PC-9 (cell line): ENCODE measurements around the gene DDX39A.

Experiments
- EZH2 ChIP-seq: fragments of 200-600 bp; sonication (generic); IDR thresholded peaks from 2 replicates; pipeline ENCODE4 v1.8.0; 2017; ENCODE audit warnings: antibody characterized with exemption, low read depth
- TF ChIP-seq, protein P1 (sequence below): fragments of 200-600 bp; sonication (generic); conservative IDR thresholded peaks from 2 replicates; pipeline ENCODE4 v1.6.1; 2017; ENCODE audit warnings: mixed run types, antibody characterized with exemption, mild to moderate bottlenecking, moderate library complexity

DNA sequence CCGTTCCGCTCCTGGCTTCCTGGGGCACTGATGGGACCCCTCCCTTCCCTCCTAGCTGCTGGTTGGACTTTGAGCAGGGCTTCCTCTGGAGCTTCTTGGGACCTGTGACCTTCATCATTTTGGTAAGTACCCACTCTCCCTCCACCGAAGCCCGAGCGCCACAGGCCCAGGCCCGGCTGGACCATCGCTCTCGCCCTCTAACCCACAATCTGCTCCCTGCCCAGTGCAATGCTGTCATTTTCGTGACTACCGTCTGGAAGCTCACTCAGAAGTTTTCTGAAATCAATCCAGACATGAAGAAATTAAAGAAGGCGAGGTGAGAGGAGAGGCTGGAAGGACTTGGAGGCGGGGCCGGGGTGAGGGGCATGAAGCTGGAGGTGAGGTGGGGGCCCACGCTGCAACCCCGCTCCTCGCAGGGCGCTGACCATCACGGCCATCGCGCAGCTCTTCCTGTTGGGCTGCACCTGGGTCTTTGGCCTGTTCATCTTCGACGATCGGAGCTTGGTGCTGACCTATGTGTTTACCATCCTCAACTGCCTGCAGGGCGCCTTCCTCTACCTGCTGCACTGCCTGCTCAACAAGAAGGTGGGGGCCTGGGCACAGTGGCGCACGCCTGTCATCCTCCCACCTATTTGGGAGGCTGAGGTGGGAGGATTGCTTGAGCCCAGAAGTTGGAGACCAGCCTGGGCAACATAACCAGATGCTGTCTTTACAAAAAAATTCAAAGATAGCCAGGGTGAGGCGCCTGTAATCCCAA is 12.3 kb downstream of the DDX39A start:
- TF ChIP-seq, protein P1, sequence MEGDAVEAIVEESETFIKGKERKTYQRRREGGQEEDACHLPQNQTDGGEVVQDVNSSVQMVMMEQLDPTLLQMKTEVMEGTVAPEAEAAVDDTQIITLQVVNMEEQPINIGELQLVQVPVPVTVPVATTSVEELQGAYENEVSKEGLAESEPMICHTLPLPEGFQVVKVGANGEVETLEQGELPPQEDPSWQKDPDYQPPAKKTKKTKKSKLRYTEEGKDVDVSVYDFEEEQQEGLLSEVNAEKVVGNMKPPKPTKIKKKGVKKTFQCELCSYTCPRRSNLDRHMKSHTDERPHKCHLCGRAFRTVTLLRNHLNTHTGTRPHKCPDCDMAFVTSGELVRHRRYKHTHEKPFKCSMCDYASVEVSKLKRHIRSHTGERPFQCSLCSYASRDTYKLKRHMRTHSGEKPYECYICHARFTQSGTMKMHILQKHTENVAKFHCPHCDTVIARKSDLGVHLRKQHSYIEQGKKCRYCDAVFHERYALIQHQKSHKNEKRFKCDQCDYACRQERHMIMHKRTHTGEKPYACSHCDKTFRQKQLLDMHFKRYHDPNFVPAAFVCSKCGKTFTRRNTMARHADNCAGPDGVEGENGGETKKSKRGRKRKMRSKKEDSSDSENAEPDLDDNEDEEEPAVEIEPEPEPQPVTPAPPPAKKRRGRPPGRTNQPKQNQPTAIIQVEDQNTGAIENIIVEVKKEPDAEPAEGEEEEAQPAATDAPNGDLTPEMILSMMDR: 0 out of 2 replicates have a peak, but pooled peaks have one; percentile 25
- no peak for TF ChIP-seq EZH2
